Neural progenitor cell (in vitro differentiated cells): ENCODE results near the gene RERE. TPM values are rescaled to one million over a fixed set of nuclear protein-coding genes. Genes with fewer than 3 reads are reported as not detected.

Source experiments
- DNase-seq: peaks from one replicate; pipeline ENCODE4 v3.0.0-alpha.2; 2016; ENCODE audit warnings: low spot score
- H2AFZ ChIP-seq: fragments of 200-600 bp; sonication (generic); replicated peaks from 2 replicates; pipeline ENCODE4 v1.6.1; 2016; ENCODE audit warnings: antibody characterized with exemption
- H3F3A ChIP-seq: fragments of 200-600 bp; sonication (generic); 2 replicates; pipeline ENCODE4 v1.6.1; 2016; ENCODE audit warnings: antibody characterized with exemption, low read depth
- H3K27ac ChIP-seq: fragments of 200-600 bp; sonication (generic); 2 replicates; pipeline ENCODE4 v1.5.1; 2016; ENCODE audit warnings: mild to moderate bottlenecking
- H3K27me3 ChIP-seq: fragments of 200-600 bp; sonication (generic); 2 replicates; pipeline ENCODE4 v1.6.1; 2016; ENCODE audit warnings: mild to moderate bottlenecking, moderate library complexity
- H3K36me3 ChIP-seq: fragments of 200-600 bp; sonication (generic); 2 replicates; pipeline ENCODE4 v1.5.1; 2016
- H3K4me1 ChIP-seq: fragments of 200-600 bp; sonication (generic); 2 replicates; pipeline ENCODE4 v1.6.1; 2016; ENCODE audit warnings: mixed run types
- H3K4me2 ChIP-seq: fragments of 200-600 bp; sonication (generic); 2 replicates; pipeline ENCODE4 v1.6.1; 2016
- H3K4me3 ChIP-seq: fragments of 200-600 bp; sonication (generic); 2 replicates; pipeline ENCODE4 v1.5.1; 2016
- H3K79me2 ChIP-seq: fragments of 200-600 bp; sonication (generic); 2 replicates; pipeline ENCODE4 v1.6.1; 2016; ENCODE audit warnings: low read depth
- H3K9ac ChIP-seq: fragments of 200-600 bp; sonication (generic); 2 replicates; pipeline ENCODE4 v1.6.1; 2016
- H3K9me3 ChIP-seq: fragments of 200-600 bp; sonication (generic); 2 replicates; pipeline ENCODE4 v1.5.1; 2016; ENCODE audit warnings: low read depth
- H4K20me1 ChIP-seq: fragments of 200-600 bp; sonication (generic); 2 replicates; pipeline ENCODE4 v1.6.1; 2016; ENCODE audit warnings: low read depth
- H3K27ac Mint-ChIP-seq: 3 replicates; pipeline ENCODE4 v1.8.0; 2021; ENCODE audit warnings: mixed read lengths
- H3K27me3 Mint-ChIP-seq: 2 replicates; pipeline ENCODE4 v1.8.0; 2022; ENCODE audit warnings: low read depth, mild to moderate bottlenecking, inconsistent platforms, moderate library complexity, mixed read lengths; ENCODE audit not compliant: insufficient read depth
- H3K36me3 Mint-ChIP-seq: 3 replicates; pipeline ENCODE4 v1.8.0; 2021; ENCODE audit warnings: mixed read lengths
- H3K4me1 Mint-ChIP-seq: 3 replicates; pipeline ENCODE4 v1.8.0; 2021; ENCODE audit warnings: mixed read lengths
- H3K4me3 Mint-ChIP-seq: 3 replicates; pipeline ENCODE4 v1.8.0; 2021; ENCODE audit warnings: mild to moderate bottlenecking, moderate library complexity, mixed read lengths
- H3K9me3 Mint-ChIP-seq: 3 replicates; pipeline ENCODE4 v1.8.0; 2020; ENCODE audit warnings: mixed read lengths
- CTCF ChIP-seq: fragments of 200-600 bp; sonication (generic); IDR thresholded peaks from 2 replicates; pipeline ENCODE4 v1.5.1; 2017; ENCODE audit warnings: antibody characterized with exemption, mild to moderate bottlenecking
- EZH2 ChIP-seq: fragments of 200-600 bp; sonication (generic); IDR thresholded peaks from 2 replicates; pipeline ENCODE4 v1.6.1; 2017; ENCODE audit warnings: antibody characterized with exemption, mild to moderate bottlenecking, moderate library complexity
- EZH2phosphoT487 ChIP-seq: fragments of 200-600 bp; sonication (generic); IDR thresholded peaks from 2 replicates; pipeline ENCODE4 v1.6.1; 2017; ENCODE audit warnings: antibody characterized with exemption
- total RNA-seq: library from RNA; depleted of rRNA; stranded (reverse); fragments of >200 nt; gene quantifications from 2 replicates; pipeline ENCODE4 v1.2.3, GENCODE V29; 2015; ENCODE audit warnings: low replicate concordance

The RERE gene
- total RNA-seq, 1 donor from 2014 or later: 29.8 TPM

- Histone ChIP-seq H3K27me3 (no peaks in the 10 kb centered on the region), H3F3A (no peaks in the 10 kb centered on the region), H3K4me2 (no peak overlapping the region), H2AFZ (no peak overlapping the region), H4K20me1 (peaks cover 43% of the 10 kb centered on the region), H3K36me3 (no peaks in the 10 kb centered on the region), H3K79me2 (peaks cover 17% of the 10 kb centered on the region), H3K9ac (no peak overlapping the region), H3K4me1 (peaks cover 5% of the 10 kb centered on the region), H3K4me3 (no peak overlapping the region), H3K9me3 (no peaks in the 10 kb centered on the region), H3K27ac (no peak overlapping the region)
- no peak overlapping the region for H3K27ac Mint-ChIP-seq
- H3K36me3 Mint-ChIP-seq: peaks cover 43% of the 10 kb centered on the region
- H3K9me3 Mint-ChIP-seq: no peaks in the 10 kb centered on the region
- peaks cover 6% of the 10 kb centered on the region for H3K27me3 Mint-ChIP-seq
- H3K4me3 Mint-ChIP-seq: no peak overlapping the region
- peaks cover 34% of the 10 kb centered on the region for H3K4me1 Mint-ChIP-seq
- no peak for DNase-seq
- TF ChIP-seq EZH2phosphoT487 (no peak), CTCF (no peak), EZH2 (no peak)
Observed at GRCh38 chr1:8362701-8363101, 454.7 kb downstream of the RERE start.

- Histone ChIP-seq H3K9me3 (no peaks in the 10 kb centered on the region), H3K79me2 (peaks cover 4% of the 10 kb centered on the region), H2AFZ (no peak overlapping the region), H3K9ac (no peak overlapping the region), H3K27me3 (no peaks in the 10 kb centered on the region), H3K27ac (no peak overlapping the region), H3K4me1 (peaks cover 5% of the 10 kb centered on the region), H3F3A (no peaks in the 10 kb centered on the region), H3K4me2 (no peak overlapping the region), H3K4me3 (no peak overlapping the region), H3K36me3 (no peaks in the 10 kb centered on the region), H4K20me1 (peaks cover 40% of the 10 kb centered on the region)
- Mint-ChIP-seq H3K4me3 (no peak overlapping the region), H3K27ac (peak overlapping the region; percentile 86), H3K9me3 (no peaks in the 10 kb centered on the region), H3K4me1 (peaks cover 29% of the 10 kb centered on the region), H3K36me3 (peaks cover 43% of the 10 kb centered on the region), H3K27me3 (peaks cover 13% of the 10 kb centered on the region)
- TF ChIP-seq EZH2 (no peak), EZH2phosphoT487 (no peak)
- DNase-seq: no peak
Observed at GRCh38 chr1:8361198-8361849, 456.1 kb downstream of the RERE start.

- no peak overlapping the region for H3K9ac ChIP-seq
- no peak overlapping the region for H3K27ac ChIP-seq
- Mint-ChIP-seq H3K9me3 (no peaks in the 10 kb centered on the region), H3K36me3 (peaks cover 41% of the 10 kb centered on the region), H3K27me3 (peaks cover 11% of the 10 kb centered on the region), H3K4me1 (peaks cover 24% of the 10 kb centered on the region), H3K4me3 (no peak overlapping the region), H3K27ac (no peak overlapping the region)
- H3K79me2 ChIP-seq: no peaks in the 10 kb centered on the region
- no peak overlapping the region for H3K4me2 ChIP-seq
- H2AFZ ChIP-seq: no peak overlapping the region
- TF ChIP-seq CTCF (no peak), EZH2phosphoT487 (no peak), EZH2 (no peak)
- no peaks in the 10 kb centered on the region for H3K9me3 ChIP-seq
- no peaks in the 10 kb centered on the region for H3F3A ChIP-seq
- DNase-seq: no peak
- H4K20me1 ChIP-seq: peaks cover 34% of the 10 kb centered on the region
- H3K27me3 ChIP-seq: no peaks in the 10 kb centered on the region
- H3K4me3 ChIP-seq: no peak overlapping the region
- no peaks in the 10 kb centered on the region for H3K36me3 ChIP-seq
- peaks cover 5% of the 10 kb centered on the region for H3K4me1 ChIP-seq
Observed at GRCh38 chr1:8360493-8361197, 456.8 kb downstream of the RERE start.
